ENCODE measurements around the gene PRUNE2.

- no peak for TF ChIP-seq EZH2 (IDR thresholded peaks at IDR 0.05; ENCODE audit: borderline replicate concordance, low read depth, low read length, severe bottlenecking)
- TF ChIP-seq CTCF (IDR thresholded peaks at IDR 0.05; ENCODE audit: borderline replicate concordance, extremely low read depth, low read length, poor library complexity, severe bottlenecking): no peak
These were observed 298.0 kb downstream of the PRUNE2 start for GRCh38 chr9:76607730-76608436.
